Measurements from ENCODE around the gene SCPEP1.

The SCPEP1 gene

DNA sequence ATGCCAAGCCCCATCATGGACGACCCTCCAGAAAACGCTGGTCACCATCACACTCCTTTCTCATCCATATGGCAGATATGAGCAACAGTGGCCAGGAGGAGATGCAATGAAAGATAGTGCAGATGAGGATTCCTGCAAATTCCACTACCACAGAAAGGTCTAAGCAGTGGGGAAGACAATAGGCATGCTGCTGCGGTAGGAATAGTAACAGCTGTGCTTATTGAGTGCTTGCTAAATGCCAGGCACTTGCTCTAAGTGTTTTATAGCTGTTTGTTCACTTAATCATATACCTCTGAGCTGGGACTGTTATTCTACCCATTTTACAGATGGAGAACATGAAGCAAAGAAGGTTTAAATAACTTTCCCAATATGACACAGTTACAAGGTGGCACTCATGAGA lies 60.6 kb downstream of the SCPEP1 start:
- no peak for TF ChIP-seq CTCF (IDR thresholded peaks at IDR 0.05)

GRCh38 chr17:57040571-57040970 lies 62.6 kb downstream of the SCPEP1 start:
- no peak for TF ChIP-seq CTCF (IDR thresholded peaks at IDR 0.05)

- TF ChIP-seq CTCF (IDR thresholded peaks at IDR 0.05): no peak
Observed at GRCh38 chr17:57043276-57043675, 65.3 kb downstream of the SCPEP1 start.

DNA sequence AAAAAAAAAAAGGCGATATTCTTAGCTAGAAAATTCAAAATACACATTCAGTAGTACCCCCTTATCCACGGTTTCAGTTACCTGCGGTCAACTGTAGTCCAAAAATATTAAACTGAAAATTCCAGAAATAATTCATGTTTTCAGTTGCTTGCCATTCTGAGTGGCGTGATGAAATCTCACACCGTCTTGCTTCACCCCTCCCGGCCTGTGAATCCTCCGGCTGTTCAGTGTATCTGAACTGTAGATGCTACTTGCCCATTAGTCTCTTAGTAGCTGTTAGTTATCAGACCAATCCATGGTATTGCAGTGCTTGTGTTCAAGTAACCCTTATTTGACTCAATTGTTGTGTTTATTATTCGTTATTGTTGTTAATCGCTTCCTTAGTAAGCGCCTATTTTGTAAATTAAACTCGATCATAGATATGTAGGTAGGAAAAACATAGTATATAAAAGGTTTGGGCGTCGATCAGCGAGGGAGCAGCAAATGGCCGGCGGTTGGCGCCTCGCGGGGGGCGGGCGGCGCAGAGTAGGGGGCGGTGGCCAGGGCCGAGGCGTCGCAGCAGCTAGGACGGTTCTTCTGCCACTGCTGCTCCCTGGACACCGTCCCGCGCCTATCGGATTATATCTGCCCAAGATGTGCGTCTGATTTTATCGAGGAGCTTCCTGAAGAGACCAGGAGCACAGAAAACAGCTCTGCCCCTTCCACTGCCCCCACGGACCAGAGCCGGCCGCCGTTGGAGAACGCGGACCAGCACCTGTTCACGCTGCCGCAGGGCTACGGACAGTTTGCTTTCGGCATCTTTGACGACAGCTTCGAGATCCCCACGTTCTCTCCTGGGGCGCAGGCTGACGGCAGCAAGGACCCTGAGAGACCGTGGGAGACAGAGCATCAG lies 67.3 kb downstream of the SCPEP1 start:
- no peak for TF ChIP-seq CTCF (IDR thresholded peaks at IDR 0.05)

- no peak for TF ChIP-seq CTCF (IDR thresholded peaks at IDR 0.05)
Observed at GRCh38 chr17:57045868-57046704, 68.2 kb downstream of the SCPEP1 start.

GRCh38 chr17:57046749-57047148 lies 68.8 kb downstream of the SCPEP1 start:
- TF ChIP-seq CTCF (IDR thresholded peaks at IDR 0.05): no peak

GRCh38 chr17:57048096-57048495 lies 70.2 kb downstream of the SCPEP1 start:
- TF ChIP-seq CTCF (IDR thresholded peaks at IDR 0.05): no peak
